Measurements from ENCODE around the gene THPO.

THPO gene

DNA sequence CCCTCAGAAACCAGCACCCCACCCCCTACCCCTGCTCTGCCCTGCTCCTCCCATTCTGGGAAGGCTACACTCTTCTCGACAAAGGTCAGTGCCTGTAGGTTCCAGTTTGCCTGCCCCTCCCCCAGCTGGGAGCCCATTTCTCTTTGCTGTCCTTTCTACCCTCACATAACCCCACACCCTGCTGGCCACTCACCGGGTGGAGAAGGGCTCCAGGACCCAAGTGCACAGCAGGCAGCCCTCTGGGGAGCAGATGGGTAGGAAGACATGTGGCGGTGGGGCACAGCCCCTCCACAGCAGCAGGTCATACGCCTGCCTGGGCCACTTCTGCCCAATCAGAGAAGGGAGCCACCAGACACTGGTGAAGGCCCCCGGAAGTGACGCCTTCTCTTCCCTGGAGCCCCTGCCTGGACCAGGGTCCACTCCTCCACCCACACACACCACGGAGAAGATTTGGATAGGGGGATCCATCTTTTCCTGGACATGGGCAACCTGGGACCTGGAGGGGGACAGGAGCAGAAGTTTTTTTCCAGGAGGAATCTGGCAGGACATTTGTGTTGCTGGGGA lies at the start of gene THPO:
Gene THPO (minus strand): TSS at position 326 of the 564 bp plus-strand sequence. CDS start 1,948 bp downstream, outside the sequence.
- DNase-seq: no peak

DNA sequence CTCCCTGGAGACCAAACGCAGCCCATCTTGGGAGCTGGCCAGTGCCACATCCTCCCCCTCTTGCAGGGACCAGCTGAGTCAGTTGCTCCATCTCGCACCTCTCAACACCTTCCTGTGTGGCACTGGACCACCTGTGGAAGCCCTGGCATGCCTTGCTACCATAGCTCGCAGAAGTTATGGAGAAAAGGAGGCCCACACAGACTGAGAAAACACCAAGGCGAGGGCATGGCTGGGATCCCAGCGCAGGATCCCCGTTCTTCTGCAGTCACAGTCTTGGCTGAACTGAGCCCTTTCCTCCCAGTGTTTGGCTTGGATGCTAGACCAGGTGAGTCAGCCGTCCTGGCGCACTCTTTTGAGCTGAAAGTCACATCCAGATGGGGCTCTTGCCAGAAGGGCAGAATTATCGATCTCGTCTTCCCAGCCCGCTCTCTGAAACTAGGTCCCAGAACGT lies 48.7 kb upstream of the THPO start:
- no peak for DNase-seq

DNA sequence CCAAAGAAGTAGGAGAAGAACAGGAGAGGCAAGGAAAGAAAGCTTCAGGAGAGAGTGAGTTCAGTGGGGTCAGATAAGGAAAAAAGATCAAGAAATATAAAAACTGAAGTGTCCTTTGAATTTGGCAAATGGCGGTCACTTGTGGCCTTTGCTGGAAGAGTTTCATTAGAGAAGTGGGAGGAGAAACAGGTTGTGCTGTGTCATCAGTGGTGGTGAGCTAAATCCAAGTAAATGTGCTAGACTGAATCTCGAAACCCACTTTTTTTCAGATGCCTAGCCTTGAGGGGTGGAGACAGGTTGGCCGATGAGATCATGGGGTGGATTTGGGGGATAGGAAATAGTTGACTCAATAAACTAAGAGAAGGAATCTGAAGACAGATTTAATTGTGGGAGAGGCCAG lies 45.6 kb upstream of the THPO start:
- no peak for DNase-seq

DNA sequence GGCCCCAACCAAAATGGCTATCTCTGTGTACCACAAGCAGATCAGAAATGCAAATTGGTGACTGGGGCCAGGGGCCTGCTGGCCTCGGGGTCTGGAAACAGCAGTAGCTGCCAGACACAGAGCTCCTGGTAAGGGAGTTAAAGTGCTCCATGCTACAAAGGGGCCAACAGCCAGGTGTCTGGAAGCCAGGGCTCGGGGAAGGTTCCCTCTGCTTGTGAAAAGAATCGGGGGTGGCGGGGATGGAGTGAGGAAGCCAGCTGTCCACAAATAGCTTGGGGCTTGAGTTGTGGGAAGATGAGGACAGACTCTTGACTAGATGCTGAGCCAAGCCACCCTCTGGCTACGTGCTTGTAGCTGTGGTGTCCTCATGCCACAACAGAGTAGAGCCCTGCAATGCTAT lies 41.2 kb upstream of the THPO start:
- DNase-seq: no peak

DNA sequence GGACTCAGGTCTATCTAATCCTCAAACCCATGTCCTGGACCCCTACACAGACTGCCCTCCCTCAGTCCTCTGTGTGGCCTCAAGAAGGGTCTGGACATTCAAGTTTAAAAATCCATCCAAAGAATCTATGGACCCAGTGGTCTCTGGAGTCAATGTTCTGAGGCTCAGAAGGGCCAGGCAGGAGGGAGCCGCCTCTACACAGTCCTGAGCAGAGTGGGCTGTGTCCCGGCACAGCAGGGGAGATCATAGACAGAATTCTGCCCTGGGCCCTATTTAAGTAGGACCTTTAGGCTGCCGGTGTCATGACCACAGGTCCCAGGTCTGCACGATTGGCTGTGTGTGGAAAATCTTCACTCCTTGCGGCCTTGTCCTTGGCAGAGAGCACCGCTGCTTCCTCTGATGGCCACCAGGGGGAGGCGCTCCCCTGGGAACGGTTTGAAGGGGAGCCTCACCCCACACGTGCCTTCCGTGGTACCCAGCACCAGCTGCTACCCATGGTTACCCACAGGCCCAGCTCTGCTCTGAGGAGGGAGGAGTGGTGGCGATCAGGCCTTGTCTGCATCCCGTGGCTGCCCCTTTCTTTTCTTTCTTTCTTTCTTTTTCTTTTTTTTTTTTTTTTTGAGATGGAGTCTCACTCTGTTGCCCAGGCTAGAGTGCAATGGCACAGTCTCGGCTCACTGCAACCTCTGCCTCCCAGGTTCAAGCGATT lies 39.8 kb upstream of the THPO start:
- no peak for DNase-seq

DNA sequence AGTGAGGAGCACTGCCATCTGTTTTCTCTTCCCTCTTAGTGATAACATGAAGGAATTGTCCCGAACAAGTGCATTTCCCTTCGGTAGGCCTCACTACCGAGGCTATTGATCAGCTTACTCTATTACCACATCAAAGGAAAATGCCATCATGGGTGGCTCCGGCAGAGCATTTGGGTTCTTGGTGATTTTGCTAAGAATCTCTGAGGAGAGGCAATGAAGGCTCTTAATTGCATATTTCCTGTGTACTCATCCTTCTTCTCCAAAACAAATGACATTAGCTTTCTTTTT lies 37.1 kb upstream of the THPO start:
- no peak for DNase-seq

DNA sequence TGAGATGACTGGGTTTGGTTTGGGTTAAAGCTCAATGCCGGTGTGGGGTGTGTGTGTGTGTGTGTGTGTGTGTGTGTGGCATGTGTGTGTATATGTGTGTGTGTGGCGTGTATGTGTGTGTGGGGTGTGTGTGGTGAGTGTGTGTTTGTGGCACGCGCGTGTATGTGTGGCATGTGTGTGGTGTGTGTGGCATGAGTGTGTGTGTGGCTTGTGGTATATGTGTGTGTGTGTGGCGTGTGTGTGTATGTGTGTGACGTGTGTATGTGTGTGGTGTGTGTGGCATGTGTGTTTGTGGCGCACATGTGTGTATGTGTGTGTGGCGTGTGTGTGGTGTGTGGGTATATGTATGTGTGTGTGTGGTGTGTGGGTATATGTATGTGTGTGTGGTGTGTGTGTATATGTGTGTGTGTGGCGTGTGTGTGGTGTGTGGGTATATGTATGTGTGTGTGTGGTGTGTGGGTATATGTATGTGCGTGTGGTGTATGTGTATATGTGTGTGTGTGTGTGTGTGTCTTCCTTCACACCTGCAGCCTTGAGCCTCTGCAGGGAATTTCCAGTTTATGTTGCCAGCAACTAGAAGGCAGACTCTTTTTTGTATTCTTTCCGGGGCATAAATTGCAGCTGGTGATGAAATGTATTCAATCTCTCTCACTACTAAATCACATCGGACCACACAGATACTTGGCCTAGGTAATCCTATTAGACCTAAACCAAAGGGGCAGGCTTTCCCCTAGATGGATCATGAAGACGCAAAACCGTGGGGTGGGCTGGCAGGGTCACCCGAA lies 36.6 kb upstream of the THPO start:
- no peak for DNase-seq

DNA sequence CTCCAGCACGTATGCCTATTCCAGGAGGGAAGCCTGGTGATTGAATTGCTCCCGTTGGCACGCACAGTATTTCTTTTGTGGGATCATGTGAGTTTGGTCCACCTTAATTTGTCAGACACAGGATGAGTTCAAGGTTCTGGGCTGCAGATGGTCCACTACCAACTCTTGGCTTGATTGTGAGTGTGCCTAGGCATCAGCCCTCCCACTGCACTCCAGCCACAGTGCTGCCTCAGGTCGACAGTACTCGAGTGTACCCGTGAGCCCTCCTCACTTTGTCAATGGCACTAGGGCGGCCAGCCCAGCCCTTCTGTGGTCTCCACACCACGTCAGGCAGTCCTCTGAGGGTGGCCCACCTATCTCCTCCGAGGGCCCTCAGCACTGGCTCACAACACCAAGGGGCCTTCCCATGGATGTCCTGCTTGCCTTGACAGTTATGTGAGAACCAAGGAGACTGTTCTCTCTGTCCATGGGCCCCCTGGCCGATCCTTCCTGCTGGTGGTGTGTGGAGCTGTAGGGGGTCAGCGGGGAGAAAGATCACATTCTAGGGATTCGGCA lies 32.0 kb upstream of the THPO start:
- DNase-seq: no peak

DNA sequence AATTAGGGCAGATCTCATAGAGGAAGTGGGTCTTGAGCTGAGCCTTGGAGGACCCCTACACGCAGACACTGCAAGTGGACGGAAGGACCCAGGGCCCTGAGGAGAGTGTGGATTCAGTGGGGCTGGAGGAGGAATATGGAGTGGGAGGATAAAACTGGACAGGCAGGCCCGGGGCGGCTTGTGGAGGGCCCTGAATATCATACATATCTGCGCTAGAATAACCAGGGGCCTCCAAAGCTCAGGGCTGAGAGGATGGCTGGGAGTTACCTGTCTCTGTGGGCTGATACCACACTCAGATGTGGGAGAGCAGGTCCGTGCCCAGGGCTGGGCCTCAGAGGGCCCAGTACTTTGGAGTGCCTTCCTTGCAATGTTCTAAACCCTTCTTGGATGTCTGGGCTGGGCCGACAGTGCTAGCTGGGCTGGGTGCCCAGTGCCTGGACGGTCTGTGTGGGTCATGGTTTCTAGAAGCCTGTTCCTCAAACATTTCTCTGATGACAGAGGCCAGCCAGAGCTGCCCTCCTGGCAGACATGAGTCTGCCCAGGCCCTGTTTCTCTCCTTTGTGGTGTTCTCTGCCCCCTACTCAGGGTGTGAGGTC lies 31.4 kb upstream of the THPO start:
- no peak for DNase-seq

DNA sequence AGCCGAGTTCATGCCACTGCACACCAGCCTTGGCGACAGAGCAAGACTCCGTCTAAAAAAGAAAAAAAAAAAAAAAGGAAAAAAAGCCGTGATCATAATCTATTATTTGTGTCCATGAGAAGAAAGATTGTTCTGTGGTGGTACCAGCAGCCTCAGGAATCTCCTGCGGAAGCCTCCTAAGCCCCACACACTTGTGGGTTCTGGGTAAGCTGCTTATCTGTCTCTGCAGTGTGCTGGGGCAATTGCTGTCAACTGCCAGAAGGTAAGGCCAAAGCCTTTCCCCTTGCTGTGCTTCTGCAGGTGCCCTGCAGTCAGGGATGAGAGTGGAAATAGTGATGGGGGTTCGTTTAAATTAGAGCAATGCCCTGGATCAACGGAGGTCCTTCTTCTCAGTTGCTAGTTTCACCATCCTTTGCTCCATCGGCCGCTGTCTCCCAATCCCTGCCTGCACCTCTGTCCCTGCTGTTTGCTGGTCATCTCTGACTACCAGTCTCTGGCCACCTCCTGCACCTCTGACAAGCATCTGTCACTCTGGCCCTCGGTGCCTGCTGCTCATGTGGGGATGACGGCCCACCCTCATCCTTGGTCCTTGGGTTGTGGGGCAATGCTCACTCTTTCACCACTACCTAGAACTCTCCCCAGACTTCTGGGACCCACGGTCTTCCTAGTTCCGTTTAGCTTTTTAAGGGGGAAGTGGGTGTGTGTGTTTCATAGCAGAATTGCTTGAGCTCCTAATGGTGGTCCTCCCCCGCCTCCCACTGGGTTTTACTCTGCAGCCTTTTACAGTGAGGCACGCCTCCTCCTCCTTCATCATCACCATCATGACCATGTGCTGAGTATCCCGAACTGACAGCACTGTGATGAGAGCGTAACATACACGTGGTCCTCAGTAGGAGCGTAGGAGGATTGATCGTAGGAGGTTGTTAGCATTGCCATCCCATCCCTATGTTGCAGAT lies 27.3 kb upstream of the THPO start:
- no peak for DNase-seq

DNA sequence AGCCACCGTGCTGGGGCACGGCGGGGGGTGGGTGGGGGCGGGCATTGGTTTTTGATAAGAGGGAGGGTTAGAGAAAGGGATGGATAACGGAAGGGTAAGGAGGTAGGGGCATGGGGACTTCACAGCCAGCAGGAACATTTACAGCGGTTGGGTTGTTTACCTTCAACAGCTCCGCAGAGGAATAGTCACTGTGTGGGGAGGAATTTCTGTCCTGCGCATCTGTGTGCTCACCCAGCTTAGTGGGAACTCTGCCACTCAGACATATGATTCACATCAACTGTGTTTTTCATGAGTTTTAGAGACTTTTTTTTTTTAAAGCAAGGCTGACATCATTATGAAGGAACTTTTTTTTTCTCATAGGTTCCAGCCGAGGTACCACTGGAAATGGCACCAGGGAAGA lies 21.4 kb upstream of the THPO start:
- DNase-seq: peak; percentile 56

DNA sequence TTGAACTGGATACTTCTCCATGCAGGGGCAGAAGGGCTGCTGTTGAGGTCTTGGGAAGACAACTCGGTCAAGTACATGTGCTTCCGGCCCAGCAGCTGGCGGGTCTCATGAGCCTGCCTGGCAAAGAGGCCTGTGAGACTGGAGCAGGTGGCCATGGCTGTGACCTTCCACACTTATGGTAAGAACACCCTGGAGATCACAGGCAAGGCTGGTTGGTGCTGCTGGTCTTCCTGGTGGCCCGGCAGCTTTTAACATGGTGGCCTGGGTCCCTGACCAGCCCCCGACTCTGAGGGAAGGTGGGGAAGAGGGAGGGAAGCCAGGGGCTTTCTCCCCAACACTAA lies 17.3 kb upstream of the THPO start:
- no peak for DNase-seq

DNA sequence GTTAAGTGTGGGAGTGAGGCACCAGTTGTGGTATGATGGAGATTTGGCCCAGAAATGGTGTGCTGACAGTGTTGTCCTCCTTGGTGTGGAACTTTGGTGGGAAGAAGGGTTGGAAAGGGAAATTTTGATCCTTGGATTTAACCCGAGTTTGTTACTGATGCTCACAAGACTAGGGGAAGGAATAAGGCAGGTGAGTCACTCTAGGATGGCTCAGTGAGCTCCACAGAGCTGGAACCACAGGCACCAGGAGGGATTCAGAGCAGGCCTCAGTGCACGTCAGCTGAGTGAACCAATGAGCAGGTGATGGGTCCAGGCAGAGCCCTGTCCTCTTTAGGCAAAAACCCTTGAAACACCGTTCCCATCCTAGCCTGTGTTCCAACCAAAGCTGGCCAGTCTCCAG lies 13.3 kb upstream of the THPO start:
- DNase-seq: peak; percentile 41

DNA sequence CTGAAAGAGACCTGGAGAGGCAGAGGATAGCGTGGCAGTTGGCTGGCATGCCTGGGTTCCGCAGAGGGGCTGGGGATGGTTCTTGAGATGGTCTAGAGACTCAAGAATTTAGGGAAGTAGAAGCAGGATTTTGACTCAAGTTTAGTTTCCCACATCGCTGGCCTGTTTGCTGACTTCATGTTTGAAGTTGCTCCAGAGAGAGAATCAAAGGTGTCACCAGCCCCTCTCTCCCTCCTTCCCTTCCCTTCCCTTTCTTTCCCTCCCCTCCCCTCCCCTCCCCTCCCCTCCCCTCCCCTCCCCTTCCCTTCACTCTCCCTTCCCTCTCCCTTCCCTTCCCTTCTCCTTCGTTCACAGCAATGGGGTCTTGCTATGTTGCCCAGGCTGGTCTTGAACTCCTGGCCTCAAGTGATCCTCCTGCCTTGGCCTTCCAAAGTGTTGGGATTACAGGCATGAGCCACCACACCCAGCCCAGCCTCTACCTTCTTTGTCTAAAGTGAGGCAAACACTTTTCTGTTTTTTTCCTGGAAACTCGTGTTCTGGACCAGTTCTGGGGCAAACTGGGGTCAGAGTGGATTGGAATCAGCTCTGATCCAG lies 12.0 kb upstream of the THPO start:
- no peak for DNase-seq

DNA sequence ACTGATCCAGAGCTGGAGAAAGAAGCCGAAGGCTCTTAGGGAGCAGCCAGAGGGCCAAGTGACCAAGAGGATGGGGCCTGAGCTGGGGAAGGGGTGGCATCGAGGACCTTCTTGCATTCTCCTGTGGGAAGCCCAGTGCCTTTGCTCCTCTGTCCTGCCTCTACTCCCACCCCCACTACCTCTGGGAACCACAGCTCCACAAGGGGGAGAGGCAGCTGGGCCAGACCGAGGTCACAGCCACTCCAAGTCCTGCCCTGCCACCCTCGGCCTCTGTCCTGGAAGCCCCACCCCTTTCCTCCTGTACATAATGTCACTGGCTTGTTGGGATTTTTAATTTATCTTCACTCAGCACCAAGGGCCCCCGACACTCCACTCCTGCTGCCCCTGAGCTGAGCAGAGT lies 11.4 kb upstream of the THPO start:
- DNase-seq: no peak

DNA sequence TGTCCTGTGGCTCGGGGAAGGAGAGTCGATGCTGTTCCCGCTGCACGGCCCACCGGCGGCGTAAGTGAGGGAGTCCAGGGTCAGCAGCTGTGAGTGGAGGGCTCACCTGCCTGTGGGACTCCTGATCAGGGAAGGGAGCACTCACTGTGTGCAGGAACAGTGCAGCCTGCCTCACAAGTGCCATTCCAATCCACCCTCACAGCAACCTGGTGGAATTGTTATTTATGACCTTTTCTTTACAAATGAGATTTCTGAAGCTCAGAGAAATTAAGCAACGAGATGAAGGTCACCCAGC lies 10.9 kb upstream of the THPO start:
- DNase-seq: no peak

DNA sequence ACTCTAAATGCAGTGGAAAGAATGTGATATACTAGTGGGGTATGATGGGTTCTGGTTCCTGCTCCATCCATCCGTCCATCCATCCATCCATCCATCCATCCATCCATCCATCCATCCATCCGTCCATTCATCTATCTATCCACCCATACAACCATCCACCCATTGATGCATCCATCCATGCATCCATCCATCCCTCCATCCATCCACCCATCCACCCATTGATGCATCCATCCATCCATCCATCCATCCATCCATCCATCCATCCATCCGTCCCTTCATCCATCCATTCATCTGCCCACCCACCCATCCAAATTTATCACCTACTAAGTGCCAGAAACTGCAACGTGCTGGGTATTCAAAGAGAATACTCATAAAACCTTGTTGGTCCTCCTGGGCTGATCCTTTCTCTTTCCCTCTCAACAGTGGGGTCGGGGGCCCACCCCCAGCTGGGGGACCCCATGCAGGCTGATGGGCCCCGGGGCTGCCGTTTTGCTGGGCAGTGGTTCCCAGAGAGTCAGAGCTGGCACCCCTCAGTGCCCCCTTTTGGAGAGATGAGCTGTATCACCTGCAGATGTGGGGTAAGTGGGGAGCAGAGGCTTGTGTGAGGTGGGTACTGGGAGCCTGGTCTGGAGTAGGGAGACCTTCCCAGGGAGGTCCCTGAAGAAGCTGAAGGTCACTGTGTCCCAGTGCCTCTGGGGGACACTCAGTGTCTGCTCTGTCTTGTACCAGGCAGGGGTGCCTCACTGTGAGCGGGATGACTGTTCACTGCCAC lies 10.3 kb upstream of the THPO start:
- DNase-seq: no peak

DNA sequence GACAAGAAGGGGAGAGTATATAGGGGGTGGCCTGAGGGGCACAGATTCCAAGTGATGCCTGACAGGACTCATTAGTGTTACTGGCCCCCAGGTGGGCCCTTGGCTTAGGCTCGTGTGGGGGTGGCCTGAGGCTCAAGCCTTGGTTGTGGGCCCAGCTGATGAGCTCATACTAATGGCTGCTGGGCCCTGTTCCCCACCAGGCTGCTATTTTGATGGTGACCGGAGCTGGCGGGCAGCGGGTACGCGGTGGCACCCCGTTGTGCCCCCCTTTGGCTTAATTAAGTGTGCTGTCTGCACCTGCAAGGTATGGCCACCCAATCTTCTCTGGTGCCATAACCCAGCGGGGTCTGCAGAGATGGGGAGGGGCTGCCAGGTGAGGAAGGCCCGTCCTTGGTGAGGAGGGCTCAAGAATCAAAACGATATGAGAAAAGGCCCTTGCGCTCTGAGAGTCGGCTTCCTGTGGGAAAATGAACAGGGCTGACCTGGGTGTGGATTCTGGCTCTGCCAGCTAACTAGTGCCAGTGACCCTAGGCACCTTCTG lies 9.2 kb upstream of the THPO start:
- no peak for DNase-seq

DNA sequence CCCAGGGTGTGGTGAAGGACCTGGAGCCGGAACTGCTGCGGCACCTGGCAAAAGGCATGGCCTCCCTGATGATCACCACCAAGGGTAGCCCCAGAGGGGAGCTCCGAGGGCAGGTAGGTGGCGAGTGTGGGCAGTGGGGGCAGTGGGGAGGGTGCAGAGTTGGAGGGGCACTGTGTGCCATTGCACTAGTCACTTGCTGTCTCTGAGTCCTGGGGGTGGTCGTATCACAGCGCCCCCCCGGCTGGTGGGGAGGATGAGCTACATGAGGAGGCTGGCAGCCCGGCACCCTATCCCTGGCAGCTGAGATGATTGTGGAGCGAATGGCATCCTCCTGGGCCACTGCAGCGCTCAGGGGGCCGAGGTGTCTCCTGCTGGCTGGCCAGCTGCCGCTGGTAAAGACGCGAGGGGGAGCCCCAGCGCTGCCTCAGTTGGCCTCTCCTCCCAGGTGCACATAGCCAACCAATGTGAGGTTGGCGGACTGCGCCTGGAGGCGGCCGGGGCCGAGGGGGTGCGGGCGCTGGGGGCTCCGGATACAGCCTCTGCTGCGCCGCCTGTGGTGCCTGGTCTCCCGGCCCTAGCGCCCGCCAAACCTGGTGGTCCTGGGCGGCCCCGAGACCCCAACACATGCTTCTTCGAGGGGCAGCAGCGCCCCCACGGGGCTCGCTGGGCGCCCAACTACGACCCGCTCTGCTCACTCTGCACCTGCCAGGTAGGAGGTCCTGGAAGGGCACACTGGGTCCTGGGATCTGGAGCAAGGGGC lies 8.2 kb upstream of the THPO start:
- no peak for DNase-seq

DNA sequence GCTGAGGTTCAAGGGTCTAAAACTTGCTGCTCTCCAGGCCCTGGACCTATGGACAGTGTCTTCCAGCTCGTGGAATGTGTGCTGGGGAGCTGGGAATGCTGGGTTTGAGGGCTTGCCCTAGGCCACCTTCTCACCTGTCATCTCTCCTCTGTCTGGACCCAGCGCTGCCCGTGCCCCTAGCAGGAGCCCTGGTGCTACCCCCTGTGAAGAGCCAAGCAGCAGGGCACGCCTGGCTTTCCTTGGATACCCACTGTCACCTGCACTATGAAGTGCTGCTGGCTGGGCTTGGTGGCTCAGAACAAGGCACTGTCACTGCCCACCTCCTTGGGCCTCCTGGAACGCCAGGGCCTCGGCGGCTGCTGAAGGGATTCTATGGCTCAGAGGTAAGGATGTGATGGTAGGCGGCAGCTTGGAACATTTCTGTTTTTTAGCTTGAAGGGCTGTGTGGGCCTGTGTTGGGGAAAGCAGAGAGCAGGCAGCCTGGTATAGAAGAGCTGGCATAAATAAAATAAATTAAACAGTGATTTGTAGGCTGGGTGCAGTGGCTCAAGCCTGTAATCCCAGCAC lies 6.9 kb upstream of the THPO start:
- no peak for DNase-seq

Data from kidney glomerular epithelial cell (primary cell).